ENCODE data around the gene NEU1.
"Not testable (repeated sequence)": the region's sequence is repeated elsewhere in the genome, so short reads cannot be mapped to it uniquely, and the experiment has no call there.

Gene NEU1

GRCh38 chr6:31874084-31874670, 11.6 kb upstream of the NEU1 start:
- no peak for DNase-seq (ENCODE audit: low spot score)

DNA sequence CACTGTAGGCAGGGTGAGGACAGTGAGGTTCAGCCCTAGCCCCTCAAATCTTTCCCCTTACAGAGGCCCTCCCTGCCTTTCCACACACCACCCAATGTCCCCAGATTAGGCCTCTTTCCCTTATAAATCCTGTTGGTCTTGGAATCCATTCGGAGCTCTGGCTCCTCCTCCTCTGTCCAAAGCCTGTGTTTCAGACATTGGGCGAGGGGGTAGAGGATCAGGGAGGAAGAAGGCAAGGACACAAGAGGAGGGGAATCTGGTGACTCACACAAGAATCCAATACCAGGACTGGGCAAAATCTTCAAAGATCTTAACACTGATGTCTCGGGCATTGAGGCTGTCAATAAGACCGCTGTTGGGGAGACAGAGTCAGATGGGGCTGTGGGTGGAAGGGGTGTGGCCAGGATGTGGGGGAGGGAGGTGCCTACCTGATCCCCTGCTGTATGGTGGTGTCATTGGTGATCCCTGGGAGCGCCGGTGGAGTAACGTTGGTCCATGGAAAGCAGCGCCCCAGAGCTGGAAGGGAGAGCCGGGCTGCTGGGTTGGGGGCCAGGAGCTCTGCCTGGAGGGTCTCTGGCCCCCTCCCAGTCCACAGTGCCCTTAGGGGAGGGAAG, 8.5 kb upstream of the NEU1 start:
- no peak for DNase-seq (ENCODE audit: low spot score)

DNA sequence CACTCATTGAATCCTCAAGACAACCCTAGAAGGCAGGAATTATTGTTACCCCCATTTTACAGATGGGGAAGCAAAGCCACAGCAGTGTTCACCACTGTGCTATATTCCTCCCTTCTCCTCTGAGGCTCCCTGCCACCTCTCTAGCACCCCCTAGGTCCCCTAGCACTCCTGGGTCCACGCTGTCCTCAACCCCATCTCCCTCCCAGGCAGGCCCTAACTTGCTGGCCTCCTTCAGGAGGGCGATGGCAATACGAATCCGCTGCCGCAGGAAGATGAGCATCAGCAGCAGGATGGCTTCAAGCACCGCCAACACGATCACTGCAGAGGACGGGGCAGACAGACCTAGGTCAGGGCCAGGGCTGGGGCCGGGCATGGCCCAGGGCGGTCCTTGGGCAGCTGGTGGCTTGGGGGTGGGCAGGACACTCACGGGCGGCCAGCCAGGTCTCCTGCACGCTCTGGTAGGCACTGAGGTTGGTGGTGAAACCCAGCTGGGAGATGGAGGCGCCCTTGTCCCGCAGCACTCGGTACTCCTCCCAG, 7.8 kb upstream of the NEU1 start:
- no peak for DNase-seq (ENCODE audit: low spot score)

GRCh38 chr6:31869343-31869742, 6.7 kb upstream of the NEU1 start:
- no peak for DNase-seq (ENCODE audit: low spot score)

DNA sequence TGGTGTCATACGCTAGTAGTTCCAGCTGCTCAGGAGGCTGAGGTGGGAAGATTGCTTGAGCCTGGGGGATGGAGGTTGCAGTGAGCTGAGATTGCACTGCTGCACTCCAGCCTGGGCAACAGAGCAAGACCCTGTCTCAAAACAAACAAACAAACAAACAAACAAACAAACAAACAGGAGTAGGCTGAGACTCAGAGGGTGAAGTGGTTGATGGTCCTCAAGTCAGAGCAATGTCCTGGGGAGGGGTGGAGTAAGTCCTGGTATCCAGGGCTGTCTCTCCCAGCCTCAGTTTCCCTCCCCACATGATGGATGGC, 6.0 kb upstream of the NEU1 start:
- DNase-seq (ENCODE audit: low spot score), result not testable (repeated sequence)

GRCh38 chr6:31865205-31866118, 2.8 kb upstream of the NEU1 start:
- DNase-seq (ENCODE audit: low spot score), result no peak

- DNase-seq (ENCODE audit: low spot score), result no peak
Measured at GRCh38 chr6:31864818-31865204, 2.2 kb upstream of the NEU1 start.

DNA sequence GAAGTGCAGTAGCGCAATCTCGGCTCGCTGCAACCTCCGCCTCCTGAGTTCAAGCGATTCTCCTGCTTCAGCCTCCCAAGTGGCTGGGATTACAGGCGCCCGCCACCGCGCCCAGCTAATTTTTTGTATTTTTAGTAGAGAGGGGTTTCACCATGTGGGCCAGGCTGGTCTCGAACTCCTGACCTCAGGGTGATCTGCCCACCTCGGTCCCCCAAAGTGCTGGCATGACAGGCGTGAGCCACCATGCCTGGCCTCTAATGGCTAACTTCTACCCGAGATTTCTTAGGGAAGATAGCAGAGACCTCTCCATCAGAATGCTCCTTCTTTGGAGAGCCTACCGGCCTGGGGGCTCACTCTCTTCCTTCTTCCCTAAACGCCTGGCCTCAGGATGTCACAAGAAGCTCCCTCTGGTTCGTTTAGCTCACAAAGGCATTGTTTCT, 1.5 kb upstream of the NEU1 start:
- DNase-seq (ENCODE audit: low spot score), result not testable (repeated sequence)

- no peak for DNase-seq (ENCODE audit: low spot score)
Measured at GRCh38 chr6:31861919-31862343, 690 bp downstream of the NEU1 start.

- DNase-seq (ENCODE audit: low spot score), result no peak
Measured at GRCh38 chr6:31861150-31861549, 1.5 kb downstream of the NEU1 start.

DNA sequence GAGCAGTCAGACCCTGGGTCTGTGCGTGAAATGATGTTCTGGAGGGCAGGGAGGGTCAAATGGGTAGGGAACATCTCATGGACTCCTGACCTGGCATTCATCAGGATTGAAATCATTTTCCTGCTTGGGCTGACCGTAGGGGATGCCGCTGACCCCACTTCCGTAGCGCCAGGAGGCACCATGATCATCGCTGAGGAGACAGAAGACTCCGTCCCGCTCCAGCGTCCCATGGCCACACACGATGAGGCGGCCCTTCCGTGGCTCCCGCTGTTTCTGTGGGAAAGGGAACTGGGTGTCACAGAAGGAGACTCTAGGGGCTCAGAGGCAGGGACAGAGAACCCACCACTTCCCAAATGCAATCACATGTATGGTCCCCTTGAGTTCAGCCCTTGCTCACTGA, 2.3 kb downstream of the NEU1 start:
- no peak for DNase-seq (ENCODE audit: low spot score)

DNA sequence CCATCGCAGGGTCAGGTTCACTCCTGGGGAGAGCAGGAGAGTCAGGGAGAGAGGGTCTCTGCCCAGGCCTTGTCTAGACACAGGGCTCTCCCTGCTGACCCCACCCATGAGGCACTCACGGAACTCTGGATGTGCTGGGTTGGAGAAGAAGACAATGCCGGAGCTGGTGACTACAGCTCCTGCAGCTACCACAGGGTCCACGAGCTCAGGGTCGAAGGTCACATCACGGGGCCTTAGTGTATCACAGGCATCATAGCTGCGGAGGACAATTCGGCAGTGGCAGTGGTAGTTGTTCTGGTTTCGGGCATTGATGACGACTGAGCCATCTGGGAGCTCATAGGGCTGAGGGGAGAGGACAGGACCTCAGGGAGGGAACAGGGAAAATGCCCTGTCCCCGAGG, 2.7 kb downstream of the NEU1 start:
- no peak for DNase-seq (ENCODE audit: low spot score)

- no peak for DNase-seq (ENCODE audit: low spot score)
Measured at GRCh38 chr6:31858707-31859106, 3.9 kb downstream of the NEU1 start.

- DNase-seq (ENCODE audit: low spot score), result not testable (repeated sequence)
Measured at GRCh38 chr6:31857774-31858173, 4.8 kb downstream of the NEU1 start.

GRCh38 chr6:31851980-31852718, 10.5 kb downstream of the NEU1 start:
- not testable (repeated sequence) for DNase-seq (ENCODE audit: low spot score)

DNA sequence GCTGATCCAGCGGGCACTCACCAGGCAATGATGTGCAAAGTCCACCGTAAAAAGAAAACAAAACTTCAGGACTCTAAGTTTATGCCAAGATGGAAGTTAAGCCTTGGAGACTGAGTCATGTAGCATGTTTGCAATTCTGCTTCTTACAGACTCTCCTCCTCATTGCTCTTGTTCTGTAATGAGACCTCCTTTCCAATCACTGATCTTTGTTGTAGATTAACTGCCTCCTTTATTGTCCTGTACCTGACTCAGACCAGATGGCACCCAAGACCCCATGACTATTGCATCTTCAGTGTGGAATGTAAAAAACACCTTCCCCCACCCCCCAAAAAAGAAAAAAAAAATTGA, 11.2 kb downstream of the NEU1 start:
- no peak for DNase-seq (ENCODE audit: low spot score)

GRCh38 chr6:31850765-31851484, 11.7 kb downstream of the NEU1 start:
- DNase-seq (ENCODE audit: low spot score), result no peak

GRCh38 chr6:31847276-31847978, 15.2 kb downstream of the NEU1 start:
- DNase-seq (ENCODE audit: low spot score), result no peak

- DNase-seq (ENCODE audit: low spot score), result no peak
Measured at GRCh38 chr6:31844507-31844906, 18.1 kb downstream of the NEU1 start.

GRCh38 chr6:31842053-31842452, 20.6 kb downstream of the NEU1 start:
- no peak for DNase-seq (ENCODE audit: low spot score)

DNA sequence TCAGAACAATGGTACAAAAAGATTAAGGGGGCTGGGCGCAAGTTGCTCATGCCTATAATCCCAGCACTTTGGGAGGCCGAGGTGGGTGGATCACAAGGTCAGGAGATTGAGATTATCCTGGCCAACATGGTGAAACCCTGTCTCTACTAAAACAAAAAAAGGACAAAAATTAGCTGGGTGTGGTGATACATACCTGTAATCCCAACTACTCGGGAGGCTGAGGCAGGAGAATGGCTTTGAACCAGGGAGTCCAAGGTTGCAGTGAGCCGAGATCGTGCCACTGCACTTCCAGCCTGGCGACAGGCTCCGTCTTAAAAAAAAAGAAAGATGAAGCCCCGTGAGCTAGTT, 22.9 kb downstream of the NEU1 start:
- not testable (repeated sequence) for DNase-seq (ENCODE audit: low spot score)

Measured in globus pallidus (tissue), 1 donor.